WI38 (cell line): Measurements from ENCODE around the gene MAGI1.

Experiments used
- H3K4me3 ChIP-seq: 2 replicates; pipeline ENCODE4 v1.5.1; 2011; ENCODE audit warnings: low read depth, mild to moderate bottlenecking, control low read depth, low read length
- CTCF ChIP-seq: IDR thresholded peaks from 2 replicates; pipeline ENCODE4 v1.5.1; 2012; ENCODE audit warnings: low read depth, mild to moderate bottlenecking, control low read depth, low read length

Gene MAGI1

GRCh38 chr3:65331730-65332129 lies 707.0 kb downstream of the MAGI1 start:
- no peak for TF ChIP-seq CTCF
- no peak overlapping the region for H3K4me3 ChIP-seq

- no peak overlapping the region; the same call in 1 of the 2 replicates for H3K4me3 ChIP-seq
- TF ChIP-seq CTCF, result no peak
Measured at GRCh38 chr3:65330072-65330471, 708.6 kb downstream of the MAGI1 start.

DNA sequence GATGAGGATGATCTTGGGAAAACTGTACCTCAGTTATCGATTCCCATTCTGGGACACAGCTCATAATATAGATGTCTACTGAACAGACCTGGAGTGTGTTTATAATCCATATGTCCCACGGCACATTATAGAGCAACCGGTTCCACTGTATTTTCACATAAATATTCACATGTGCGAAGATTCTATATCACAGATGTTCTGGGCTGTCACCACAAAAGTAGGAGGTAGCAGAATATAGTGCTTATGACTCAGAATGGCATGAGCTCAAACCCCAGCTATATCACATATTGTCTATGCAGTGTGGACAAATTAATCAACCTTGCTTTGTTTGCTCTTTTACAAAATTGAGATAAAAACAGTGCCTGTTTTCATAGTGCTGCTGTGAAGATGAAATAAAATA lies 710.6 kb downstream of the MAGI1 start:
- H3K4me3 ChIP-seq, result no peak overlapping the region
- TF ChIP-seq CTCF, result no peak

- no peak for TF ChIP-seq CTCF
- no peak overlapping the region for H3K4me3 ChIP-seq
Measured at GRCh38 chr3:65326574-65326973, 712.1 kb downstream of the MAGI1 start.

DNA sequence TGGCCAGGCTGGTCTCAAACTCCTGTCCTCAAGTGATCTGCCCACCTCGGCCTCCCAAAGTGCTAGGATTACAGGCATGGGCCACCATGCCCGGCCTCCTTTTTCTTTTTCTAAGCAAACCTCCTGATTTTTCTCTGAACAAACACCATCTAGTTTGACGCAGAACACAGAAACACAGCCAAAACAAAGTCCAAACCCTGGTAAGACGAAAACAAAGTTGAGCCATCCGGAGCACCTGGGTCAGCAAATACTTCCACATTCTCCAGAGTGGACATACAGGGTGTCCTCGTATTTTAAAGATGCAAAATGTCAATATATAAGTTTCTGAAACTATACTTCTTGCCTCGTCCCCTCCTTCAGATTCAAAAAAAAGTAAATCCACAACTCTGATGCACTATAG lies 715.8 kb downstream of the MAGI1 start:
- TF ChIP-seq CTCF, result no peak
- H3K4me3 ChIP-seq, result no peak overlapping the region

DNA sequence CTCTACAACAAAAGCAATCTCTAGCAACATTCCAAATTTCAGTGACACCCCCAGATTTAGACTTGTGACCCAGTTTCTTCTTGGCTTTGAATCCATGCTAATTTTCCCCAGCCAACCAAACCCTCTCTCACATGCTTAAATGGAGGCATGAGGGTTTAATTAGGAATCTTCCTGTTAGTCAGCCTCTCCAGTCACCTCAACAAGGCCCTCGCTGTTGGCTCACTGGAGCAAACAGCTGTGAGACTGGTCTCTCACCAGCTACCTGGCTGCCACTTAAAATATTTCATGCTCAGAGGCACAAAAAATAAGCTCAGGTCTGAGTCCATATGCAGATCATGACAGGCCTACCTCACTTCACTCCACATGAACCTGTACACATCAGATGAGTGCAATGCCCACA lies 720.5 kb downstream of the MAGI1 start:
- TF ChIP-seq CTCF, result no peak
- H3K4me3 ChIP-seq, result no peak overlapping the region

DNA sequence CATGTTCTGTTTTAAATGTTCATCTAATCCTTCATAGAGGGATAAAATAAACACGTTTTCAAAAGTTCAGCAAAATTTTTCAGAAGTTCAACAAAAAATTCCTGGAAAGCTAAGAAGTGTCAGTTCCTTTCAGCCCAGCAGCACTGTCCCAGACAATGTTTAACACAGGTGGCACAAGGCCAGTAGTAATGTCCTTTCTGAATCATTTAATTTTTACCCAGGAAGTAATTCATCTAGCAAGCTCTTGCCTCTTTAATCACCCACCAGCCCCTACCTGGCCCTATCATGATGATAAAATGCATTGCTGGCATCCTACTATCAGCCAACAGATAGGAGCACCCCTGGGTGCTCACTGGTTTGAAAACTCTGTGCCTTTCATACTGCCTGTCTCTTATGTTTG lies 723.8 kb downstream of the MAGI1 start:
- no peak for TF ChIP-seq CTCF
- no peak overlapping the region for H3K4me3 ChIP-seq
